Measurements from ENCODE around the gene RSBN1L.
A peak's percentile ranks its signal among the peaks of the same experiment; 100 is the strongest.
"Not testable (repeated sequence)": the region's sequence is repeated elsewhere in the genome, so short reads cannot be mapped to it uniquely, and the experiment has no call there.

RSBN1L gene

DNA sequence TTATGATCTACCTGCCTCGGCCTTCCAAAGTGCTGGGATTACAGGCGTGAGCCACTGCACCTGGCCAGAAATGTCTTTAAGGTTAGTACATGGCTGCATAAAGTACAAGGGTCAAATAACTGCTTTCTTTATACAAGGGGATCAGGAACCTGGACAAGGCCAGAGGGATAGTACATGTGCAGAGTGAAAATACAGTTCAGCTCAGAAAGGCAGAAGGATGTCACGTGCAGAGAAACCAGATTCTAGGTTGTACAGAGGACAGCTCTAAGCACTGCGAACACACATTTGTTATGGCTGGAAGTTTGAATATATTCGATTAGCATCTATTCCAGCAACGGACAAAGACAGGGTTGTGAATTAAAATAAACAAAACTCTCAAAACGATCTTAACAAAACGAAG lies 6.0 kb upstream of the RSBN1L start:
- DNase-seq = no peak

DNA sequence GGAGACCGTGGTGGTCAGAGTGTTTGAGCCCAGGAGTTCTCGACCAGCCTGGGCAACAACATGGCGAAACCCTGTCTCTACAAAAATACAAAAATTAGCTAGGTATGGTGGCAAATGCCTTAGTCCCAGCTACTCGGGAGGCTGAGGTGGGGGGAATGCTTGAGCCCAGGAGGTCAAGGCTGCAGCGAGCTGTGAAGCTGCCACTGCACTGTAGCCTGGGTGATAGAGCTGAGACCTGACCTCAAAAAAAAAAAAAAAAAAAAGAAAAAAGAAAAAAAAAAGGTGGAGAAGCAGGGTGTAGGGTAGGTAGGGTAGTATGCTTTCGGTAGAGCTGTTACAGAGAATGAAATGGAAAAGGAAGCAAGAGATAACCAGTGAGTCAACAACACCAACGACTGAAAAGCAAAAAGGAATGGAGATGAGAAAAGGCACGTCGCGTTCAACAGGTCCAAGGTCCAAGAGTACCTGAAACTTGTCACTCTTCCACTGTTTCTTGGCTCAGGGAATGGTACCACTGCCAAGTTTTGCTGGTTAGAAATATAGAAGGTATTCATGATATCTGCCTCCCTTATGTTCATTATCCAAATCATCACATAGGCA lies 4.3 kb upstream of the RSBN1L start:
- no peak for DNase-seq

DNA sequence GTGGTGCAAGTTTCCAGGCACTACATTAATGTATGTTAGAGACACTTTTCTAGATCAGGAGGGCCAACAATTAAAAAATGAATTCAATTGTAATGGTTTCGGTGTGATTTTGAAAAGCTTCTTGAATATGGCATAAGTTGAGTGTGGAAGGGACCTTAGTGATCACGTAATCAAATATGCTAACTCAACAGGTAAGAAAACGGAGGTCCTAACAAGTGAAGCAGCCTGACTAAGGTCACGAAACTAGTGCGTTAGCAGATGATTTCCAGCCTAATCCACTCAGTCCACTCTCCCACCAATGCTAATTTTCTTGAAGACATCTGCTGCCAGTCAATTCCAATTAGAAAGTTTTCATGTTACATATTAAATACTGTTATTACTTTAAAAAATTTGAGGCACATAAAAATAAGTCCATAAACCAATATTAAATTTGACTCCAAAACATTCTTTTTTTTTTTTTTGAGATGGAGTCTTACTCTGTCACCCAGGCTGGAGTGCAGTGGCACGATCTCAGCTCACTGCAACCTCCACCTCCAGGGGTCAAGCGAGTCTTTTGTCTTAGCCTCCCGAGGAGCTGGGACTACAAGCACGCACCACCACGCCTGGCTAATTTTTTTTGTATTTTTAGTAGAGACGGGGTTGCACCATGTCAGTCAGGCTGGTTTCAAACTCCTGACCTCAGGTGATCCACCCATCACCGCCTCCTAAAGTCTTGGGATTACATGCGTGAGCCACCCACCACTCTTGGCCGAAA lies 2.3 kb upstream of the RSBN1L start:
- no peak for DNase-seq

DNA sequence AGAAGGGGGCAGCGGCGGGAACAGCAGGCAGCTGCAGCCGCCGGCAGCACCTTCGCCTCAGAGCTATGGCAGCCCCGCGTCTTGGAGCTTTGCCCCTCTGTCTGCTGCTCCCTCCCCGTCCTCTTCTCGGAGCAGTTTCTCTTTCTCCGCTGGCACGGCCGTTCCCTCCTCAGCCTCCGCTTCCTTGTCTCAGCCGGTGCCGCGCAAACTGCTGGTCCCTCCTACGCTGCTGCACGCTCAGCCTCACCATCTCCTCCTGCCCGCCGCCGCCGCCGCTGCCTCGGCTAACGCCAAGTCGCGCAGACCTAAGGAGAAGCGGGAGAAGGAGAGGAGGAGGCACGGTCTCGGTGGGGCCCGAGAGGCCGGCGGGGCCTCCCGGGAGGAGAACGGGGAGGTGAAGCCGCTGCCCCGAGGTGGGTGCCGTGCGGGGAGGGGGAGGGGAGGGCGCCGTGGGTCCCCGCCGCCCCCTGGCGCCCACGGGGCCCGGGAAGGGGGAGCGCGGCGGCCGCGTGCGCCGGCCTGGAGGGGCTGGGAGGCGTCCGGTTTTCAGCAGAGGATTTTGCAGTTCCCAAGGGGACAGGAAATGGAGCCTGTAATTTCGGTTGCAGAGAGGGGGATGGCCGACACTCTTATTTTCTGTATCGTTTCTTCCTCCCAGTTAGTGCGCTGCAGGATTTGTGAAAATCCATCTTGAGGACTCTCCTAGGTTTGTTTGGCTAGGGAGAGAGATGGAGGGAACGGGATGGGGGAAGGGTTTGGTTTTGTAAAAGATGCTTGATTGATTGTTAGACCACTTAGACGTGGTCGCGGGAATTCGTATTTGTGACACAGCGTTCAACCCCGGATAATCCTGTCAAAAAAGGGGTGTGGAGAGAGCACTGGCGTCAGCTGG lies 630 bp downstream of the RSBN1L start:
- DNase-seq = peak; percentile 69

DNA sequence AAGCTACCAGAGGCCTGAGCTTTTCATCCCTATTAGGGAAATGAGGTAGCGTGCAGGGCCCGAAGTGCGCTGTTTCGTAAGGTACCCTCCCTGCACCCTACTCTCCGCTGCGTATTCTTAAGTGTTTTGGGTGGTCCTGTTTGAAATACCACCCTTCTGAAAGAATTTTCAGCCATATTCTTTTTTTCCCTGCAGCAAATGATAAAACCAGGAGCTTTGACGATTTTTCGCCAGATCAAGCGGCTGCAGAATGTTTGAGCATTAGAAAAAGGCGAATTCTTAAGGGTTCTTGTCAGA lies 1.2 kb downstream of the RSBN1L start:
- DNase-seq = no peak

DNA sequence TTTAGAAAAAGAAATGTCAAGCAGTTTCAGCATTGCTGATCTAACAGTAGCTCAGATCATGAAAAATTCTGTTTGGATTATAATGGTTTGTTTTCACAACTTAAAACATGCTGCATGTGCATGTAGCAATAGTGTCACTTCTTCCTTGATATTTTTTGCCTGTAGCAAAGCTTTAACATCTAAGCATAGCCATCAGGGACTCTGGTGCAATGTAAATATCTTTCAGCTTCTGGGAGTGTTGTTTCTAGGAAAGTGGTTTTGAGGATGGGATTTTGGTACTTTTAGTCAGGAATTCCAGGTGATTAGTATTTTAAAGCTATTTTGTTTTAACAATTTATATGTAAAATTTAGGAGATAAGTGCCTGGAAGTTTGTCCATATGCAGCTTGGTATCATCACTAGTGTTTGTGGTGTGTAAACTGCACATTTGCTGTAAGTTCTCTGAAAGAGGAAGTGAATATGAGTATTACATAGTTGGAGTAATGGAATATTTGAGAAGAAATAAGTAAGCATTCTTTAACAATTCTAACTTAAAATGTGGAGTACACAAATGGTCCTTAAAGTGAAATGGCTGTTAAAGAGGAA lies 1.9 kb downstream of the RSBN1L start:
- DNase-seq = no peak

- no peak for DNase-seq
These were observed 2.8 kb downstream of the RSBN1L start for GRCh38 chr7:77699056-77699455.

GRCh38 chr7:77702513-77702912 lies 6.3 kb downstream of the RSBN1L start:
- no peak for DNase-seq

DNA sequence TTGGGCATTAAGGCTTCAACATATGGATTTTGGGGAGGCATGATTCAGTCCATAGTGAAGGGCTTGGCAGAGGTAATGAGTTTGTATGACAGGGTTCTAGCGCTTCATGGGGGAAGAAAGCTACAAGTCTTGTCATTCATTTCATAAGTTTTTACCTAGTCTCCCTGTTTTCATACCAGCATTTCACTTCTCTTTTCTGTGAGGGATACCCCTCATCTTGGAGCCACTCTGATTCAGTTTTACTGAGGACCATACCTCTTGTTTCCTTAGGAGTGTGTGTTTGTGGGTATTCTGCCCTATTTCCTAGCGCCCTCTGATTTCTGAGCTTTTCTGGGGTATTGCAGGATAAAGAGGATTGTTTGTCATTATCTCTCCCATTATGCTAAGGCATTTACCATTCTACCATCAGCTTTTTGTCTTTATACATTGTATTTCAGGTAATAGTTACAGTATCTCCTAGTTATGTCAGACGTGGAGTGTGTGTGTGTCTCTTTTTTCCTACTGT lies 6.8 kb downstream of the RSBN1L start:
- no peak for DNase-seq

DNA sequence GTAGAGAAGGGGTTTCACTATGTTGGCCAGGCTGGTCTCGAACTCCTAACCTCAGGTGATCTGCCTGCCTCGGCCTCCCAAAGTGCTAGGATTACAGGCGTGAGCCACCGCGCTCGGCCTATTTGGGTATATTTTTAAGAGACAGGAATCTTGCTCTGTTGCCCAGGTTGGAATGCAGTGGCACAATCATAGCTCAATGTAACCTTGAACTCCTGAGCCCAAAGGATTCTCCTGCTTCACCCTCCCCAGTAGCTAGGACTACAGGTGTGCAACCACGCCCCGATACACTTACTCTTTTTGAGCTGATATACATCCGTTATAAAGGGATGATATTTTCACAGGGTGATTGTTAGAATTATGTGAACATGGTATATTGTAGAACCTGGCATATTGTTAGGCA lies 7.4 kb downstream of the RSBN1L start:
- DNase-seq = not testable (repeated sequence)

GRCh38 chr7:77707504-77707992 lies 11.3 kb downstream of the RSBN1L start:
- DNase-seq = no peak

GRCh38 chr7:77710067-77710466 lies 13.8 kb downstream of the RSBN1L start:
- no peak for DNase-seq

DNA sequence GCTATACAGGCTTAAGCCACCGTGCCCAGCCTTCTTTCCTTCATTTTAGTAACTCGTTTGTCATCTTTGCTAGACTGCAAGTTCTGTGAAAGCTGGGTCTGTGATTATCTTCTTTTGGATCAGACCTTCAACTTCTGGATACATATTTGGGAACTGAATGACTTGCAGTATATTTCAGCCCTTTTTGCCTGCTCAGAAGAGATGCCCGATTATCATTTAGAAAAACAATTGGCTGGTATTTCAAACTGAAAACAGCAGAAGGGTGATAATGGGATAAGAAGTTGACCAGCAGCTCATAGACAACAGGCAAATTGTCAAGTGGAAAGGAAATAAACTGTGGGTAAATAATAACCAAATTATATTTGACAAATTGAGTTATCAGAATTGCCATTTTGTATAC lies 14.6 kb downstream of the RSBN1L start:
- no peak for DNase-seq

DNA sequence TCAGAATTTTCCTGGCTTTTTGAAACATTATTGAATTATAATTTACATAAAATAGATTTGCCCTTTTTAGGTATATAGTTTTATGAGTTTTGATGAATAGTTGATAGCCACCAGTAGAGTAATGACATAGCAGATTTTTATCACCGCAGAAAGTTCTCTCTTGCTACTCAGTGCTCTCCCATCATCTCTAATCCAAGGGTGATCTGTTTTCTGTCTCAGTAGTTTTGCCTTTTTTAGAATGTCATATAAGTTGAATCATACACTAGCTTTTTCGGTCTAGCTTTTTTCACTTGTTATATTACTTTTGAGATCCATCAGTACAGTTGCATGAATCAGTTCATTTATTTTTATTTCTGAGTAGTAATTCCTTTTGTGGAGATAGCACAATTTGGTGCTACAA lies 17.9 kb downstream of the RSBN1L start:
- no peak for DNase-seq

DNA sequence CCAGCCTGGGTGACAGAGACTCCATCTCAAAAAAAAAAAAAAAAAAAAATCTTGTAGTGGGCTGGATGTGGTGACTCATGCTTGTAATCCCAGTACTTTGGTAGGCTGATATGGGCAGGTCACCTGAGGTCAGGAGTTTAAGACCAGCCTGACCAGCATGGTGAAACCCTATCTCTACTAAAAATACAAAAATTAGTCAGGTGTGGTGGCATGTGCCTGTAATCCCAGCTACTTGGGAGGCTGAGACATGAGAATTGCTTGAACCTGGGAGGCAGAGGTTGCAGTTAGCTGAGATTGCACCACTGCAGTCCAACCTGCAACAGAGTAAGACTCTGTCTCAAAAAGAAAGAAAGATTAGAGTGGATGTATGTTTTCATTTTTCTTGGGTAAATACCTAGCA lies 18.7 kb downstream of the RSBN1L start:
- DNase-seq = not testable (repeated sequence)

- no peak for DNase-seq
These were observed 20.5 kb downstream of the RSBN1L start for GRCh38 chr7:77716804-77717203.

- not testable (repeated sequence) for DNase-seq
These were observed 21.3 kb downstream of the RSBN1L start for GRCh38 chr7:77717566-77717965.

GRCh38 chr7:77727527-77727926 lies 31.3 kb downstream of the RSBN1L start:
- no peak for DNase-seq

DNA sequence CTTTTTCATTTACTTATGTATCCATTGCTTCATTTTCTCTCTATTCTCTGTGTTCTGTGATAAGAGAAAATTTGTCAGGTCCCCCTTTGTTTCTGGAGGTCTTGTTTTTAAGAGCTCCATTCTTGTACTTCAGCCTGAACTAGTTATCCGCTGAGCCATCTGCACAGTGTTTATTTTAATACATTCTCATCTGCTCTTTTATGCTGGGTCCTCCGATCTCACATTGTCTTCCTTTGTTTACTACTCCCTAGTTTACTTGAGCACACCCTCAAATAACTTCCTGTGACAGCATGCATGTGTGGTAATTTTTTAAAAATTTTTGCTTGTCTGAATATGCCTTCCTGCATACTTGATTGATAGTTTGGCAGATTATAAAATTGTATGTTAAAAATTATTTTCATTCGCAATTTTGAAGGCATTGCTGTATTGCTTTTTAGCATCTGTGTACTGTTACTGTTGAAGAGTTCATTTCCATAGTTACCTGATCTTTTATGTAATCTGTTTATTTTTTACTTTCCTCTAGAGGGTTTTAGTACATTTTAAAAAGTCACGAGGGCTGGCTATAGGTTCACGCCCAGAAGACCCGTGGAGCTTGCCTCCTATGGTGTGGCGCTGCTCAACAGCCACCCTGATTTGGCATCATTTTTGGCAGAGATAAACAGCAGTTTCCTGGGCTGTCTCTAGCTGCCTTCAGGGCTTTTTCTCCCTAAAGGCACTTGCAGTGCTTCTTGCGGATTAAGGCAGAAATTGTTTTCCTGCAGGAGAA lies 31.9 kb downstream of the RSBN1L start:
- DNase-seq = no peak

- no peak for DNase-seq
These were observed 33.5 kb downstream of the RSBN1L start for GRCh38 chr7:77729574-77730348.

GRCh38 chr7:77731716-77732115 lies 35.5 kb downstream of the RSBN1L start:
- no peak for DNase-seq

Data from stimulated activated CD4-positive, alpha-beta T cell treated with anti-CD3 and anti-CD28 coated beads, Interleukin-4, amount 100 ng/mL, for 24 hours (primary cell).